GM19324 (cell line): ENCODE data around the gene ADAP2.
"Not testable (repeated sequence)": the region's sequence is repeated elsewhere in the genome, so short reads cannot be mapped to it uniquely, and the experiment has no call there.

Experiments used
- ATAC-seq: cut with Tn5 transposase; IDR thresholded peaks from one replicate; pipeline ENCODE4 v1.9.1; 2021; ENCODE audit warnings: mild to moderate bottlenecking, moderate library complexity; ENCODE audit not compliant: unreplicated experiment, low FRiP score

ADAP2 gene

GRCh38 chr17:30965686-30966085, 43.9 kb downstream of the ADAP2 start:
- no peak for ATAC-seq

- ATAC-seq, result not testable (repeated sequence)
Observed at GRCh38 chr17:30967911-30968310, 46.2 kb downstream of the ADAP2 start.

- peak; percentile 32 for ATAC-seq
Observed at GRCh38 chr17:30969989-30970830, 48.5 kb downstream of the ADAP2 start.

GRCh38 chr17:30970831-30971567, 49.3 kb downstream of the ADAP2 start, which contains the start of gene RNF135:
Gene RNF135, plus strand, starts transcription at chr17:30971039. Its CDS starts 35 bp downstream, at chr17:30971074.
- peak; percentile 76 for ATAC-seq

- ATAC-seq, result no peak
Observed at GRCh38 chr17:30975042-30975820, 53.5 kb downstream of the ADAP2 start.

GRCh38 chr17:30979919-30980318, 58.2 kb downstream of the ADAP2 start:
- ATAC-seq, result not testable (repeated sequence)

GRCh38 chr17:30981531-30982519, 60.1 kb downstream of the ADAP2 start:
- no peak for ATAC-seq

GRCh38 chr17:30982855-30983254, 61.1 kb downstream of the ADAP2 start:
- ATAC-seq, result no peak

GRCh38 chr17:30990458-30990857, 68.7 kb downstream of the ADAP2 start:
- no peak for ATAC-seq

- no peak for ATAC-seq
Observed at GRCh38 chr17:30992551-30992950, 70.8 kb downstream of the ADAP2 start.

GRCh38 chr17:30995347-30995746, 73.6 kb downstream of the ADAP2 start:
- ATAC-seq, result no peak

GRCh38 chr17:30996486-30996885, 74.7 kb downstream of the ADAP2 start:
- no peak for ATAC-seq

GRCh38 chr17:30997270-30997669, 75.5 kb downstream of the ADAP2 start:
- no peak for ATAC-seq

GRCh38 chr17:30997842-30998241, 76.1 kb downstream of the ADAP2 start:
- no peak for ATAC-seq

GRCh38 chr17:31002047-31002446, 80.3 kb downstream of the ADAP2 start:
- ATAC-seq, result no peak

GRCh38 chr17:31003225-31003866, 81.6 kb downstream of the ADAP2 start:
- no peak for ATAC-seq

GRCh38 chr17:31004160-31004559, 82.4 kb downstream of the ADAP2 start:
- no peak for ATAC-seq

GRCh38 chr17:31007695-31008373, 86.1 kb downstream of the ADAP2 start:
- ATAC-seq, result no peak
